PC-3 (cell line): ENCODE measurements around the gene PTRH2.

Experiments
- CTCF ChIP-seq: fragments of 300-600 bp; sonication (generic); conservative IDR thresholded peaks from 2 replicates; pipeline ENCODE4 v1.5.1; 2017; ENCODE audit warnings: antibody characterized with exemption, low read depth, mild to moderate bottlenecking, low read length
- EZH2 ChIP-seq: fragments of 300-600 bp; sonication (generic); IDR thresholded peaks from one replicate; pipeline ENCODE4 v1.6.1; 2017; ENCODE audit warnings: antibody characterized with exemption, mild to moderate bottlenecking, low read length; ENCODE audit not compliant: unreplicated experiment
- EZH2phosphoT487 ChIP-seq: fragments of 300-600 bp; sonication (generic); IDR thresholded peaks from 2 replicates; pipeline ENCODE4 v1.6.1; 2018; ENCODE audit warnings: mild to moderate bottlenecking, antibody characterized with exemption, low read length, borderline replicate concordance

GRCh38 chr17:59688496-59688895, 18.7 kb downstream of the PTRH2 start:
- TF ChIP-seq CTCF (no peak), EZH2 (no peak), EZH2phosphoT487 (no peak)
